PC-3 (cell line): Measurements from ENCODE around the gene TKT.

ENCODE experiments used
- EZH2 ChIP-seq: fragments of 300-600 bp; sonication (generic); IDR thresholded peaks from one replicate; pipeline ENCODE4 v1.6.1; 2017; ENCODE audit warnings: antibody characterized with exemption, mild to moderate bottlenecking, low read length; ENCODE audit not compliant: unreplicated experiment
- TF ChIP-seq, protein P1 (sequence below): fragments of 300-600 bp; sonication (generic); conservative IDR thresholded peaks from 2 replicates; pipeline ENCODE4 v1.5.1; 2017; ENCODE audit warnings: antibody characterized with exemption, low read depth, mild to moderate bottlenecking, low read length

DNA sequence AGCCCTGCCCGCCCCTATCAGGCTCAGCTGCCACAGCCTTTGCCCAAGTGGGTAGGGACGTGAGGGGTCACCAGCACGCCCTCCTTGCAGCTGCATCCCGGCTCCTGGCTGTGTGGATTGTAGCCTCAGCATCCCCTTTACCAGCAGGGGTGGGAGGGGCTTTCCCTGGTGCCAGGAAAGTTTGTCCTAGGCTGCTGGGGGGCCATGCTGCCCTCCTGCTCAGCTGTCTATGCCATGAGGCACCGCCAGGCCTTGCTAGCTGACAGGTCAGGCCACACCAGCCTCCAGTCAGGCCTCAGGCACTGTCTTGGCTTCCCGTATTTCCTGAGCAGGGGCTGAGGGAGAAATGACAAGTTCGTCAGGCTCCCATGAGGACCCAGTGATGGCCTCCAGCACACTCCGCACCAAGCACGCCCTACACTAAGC lies 32.3 kb downstream of the TKT start:
- TF ChIP-seq, protein P1, sequence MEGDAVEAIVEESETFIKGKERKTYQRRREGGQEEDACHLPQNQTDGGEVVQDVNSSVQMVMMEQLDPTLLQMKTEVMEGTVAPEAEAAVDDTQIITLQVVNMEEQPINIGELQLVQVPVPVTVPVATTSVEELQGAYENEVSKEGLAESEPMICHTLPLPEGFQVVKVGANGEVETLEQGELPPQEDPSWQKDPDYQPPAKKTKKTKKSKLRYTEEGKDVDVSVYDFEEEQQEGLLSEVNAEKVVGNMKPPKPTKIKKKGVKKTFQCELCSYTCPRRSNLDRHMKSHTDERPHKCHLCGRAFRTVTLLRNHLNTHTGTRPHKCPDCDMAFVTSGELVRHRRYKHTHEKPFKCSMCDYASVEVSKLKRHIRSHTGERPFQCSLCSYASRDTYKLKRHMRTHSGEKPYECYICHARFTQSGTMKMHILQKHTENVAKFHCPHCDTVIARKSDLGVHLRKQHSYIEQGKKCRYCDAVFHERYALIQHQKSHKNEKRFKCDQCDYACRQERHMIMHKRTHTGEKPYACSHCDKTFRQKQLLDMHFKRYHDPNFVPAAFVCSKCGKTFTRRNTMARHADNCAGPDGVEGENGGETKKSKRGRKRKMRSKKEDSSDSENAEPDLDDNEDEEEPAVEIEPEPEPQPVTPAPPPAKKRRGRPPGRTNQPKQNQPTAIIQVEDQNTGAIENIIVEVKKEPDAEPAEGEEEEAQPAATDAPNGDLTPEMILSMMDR = no peak
- no peak for TF ChIP-seq EZH2
